ENCODE results near the gene ABCB9. TPM values are rescaled to one million over a fixed set of nuclear protein-coding genes. Genes with fewer than 3 reads are reported as not detected.
"Not testable (repeated sequence)": the region's sequence is repeated elsewhere in the genome, so short reads cannot be mapped to it uniquely, and the experiment has no call there.

ABCB9 gene
- total RNA-seq, 1 donor from 2014 or later: 3.7 TPM

DNA sequence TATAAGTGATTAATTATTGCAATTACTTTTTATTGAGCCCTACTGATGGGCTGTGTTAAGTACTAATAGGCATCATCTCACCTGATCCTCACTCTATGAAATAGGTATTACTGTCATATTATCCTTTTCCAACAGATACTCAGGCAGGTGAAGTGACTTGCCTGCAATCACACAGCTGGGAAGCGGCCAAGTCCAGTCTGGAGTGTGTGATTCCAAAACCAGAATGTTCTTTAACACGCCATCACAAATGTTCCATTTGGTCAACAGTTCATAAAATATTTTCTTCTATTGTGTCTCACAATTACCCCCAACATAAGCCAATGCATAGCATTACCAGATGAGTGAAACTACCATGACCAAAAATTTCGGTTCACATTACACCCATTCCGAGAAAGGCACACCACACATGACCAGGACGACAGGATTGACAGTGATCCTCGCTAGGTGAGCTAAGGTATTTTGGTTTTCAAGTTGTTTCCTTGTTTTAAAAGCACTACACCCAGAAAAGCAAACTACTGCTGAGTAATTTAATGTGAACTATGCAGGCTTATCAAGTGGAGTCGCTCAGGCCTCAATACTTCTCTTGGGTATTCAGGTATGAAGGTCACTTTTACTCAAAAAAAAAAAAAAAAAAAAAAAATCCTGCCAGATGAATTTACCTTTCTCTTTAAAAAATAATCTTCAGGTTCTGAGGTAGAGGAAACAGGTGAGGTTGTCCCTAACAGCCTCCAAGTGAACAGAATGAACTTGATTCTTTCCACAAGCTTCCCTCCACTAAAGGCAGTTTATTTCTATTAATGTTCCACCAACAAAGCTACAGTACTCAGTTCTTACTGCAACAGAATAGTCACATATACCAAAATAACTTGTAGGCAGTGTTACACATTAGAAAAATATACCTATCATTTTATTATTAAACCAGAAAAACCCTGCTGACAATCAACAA is 72.8 kb downstream of the ABCB9 start:
- Mint-ChIP-seq H3K4me3 (peak overlapping the region; percentile 32), H3K4me1 (peaks cover 67% of the 10 kb centered on the region), H3K36me3 (ENCODE audit: low read depth) (peaks cover 22% of the 10 kb centered on the region), H3K9me3 (peaks cover 7% of the 10 kb centered on the region), H3K27me3 (peaks cover 8% of the 10 kb centered on the region), H3K27ac (no peak overlapping the region)
- no peak for DNase-seq
- intact Hi-C loops (cut with micrococcal nuclease): loop anchor here (10.0 kb wide), 1 partner anchor 341 kb away; the partner anchor contains the start of genes MPHOSPH9 and MTRFR

DNA sequence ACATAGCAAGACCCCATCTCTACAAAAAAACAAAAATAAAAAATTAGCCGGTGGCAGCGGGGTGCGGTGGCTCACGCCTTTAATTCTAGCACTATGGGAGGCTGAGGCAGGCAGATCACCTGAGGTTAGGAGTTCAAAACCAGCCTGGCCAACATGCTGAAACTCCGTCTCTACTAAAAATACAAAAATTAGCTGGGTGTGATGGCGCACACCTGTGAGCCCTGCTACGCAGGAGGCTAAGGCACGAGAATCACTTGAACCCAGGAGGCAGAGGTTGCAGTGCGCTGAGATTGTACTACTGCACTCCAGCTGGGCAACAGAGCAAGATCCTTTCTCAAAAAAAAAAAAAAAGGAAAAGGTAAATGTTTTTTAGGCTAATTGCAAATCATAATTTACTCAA is 73.5 kb downstream of the ABCB9 start:
- intact Hi-C loops (cut with micrococcal nuclease): loop anchor here (10.0 kb wide), 1 partner anchor 342 kb away; the partner anchor contains the start of genes MPHOSPH9 and MTRFR
- H3K36me3 Mint-ChIP-seq (ENCODE audit: low read depth): peaks cover 22% of the 10 kb centered on the region

GRCh38 chr12:122891661-122892525 is 74.4 kb downstream of the ABCB9 start:
- Mint-ChIP-seq H3K36me3 (ENCODE audit: low read depth) (peaks cover 22% of the 10 kb centered on the region), H3K9me3 (peaks cover 7% of the 10 kb centered on the region), H3K4me3 (no peak overlapping the region), H3K27ac (no peak overlapping the region), H3K27me3 (peaks cover 8% of the 10 kb centered on the region), H3K4me1 (peaks cover 69% of the 10 kb centered on the region)
- intact Hi-C loops (cut with micrococcal nuclease): loop anchor here (10.0 kb wide), 1 partner anchor 343 kb away; the partner anchor contains the start of genes MPHOSPH9 and MTRFR
- no peak for DNase-seq

More for the DNA sequence above, 73.5 kb downstream of the ABCB9 start:
- H3K9me3 Mint-ChIP-seq, DNase-seq, H3K27me3 Mint-ChIP-seq, H3K4me3 Mint-ChIP-seq, H3K27ac Mint-ChIP-seq: not testable (repeated sequence)
- peaks cover 67% of the 10 kb centered on the region for H3K4me1 Mint-ChIP-seq

- intact Hi-C loops (cut with micrococcal nuclease): loop anchor here (10.0 kb wide), 1 partner anchor 345 kb away; the partner anchor contains the start of genes MPHOSPH9 and MTRFR
- H3K4me3 Mint-ChIP-seq: peak overlapping the region; percentile 43
- H3K27ac Mint-ChIP-seq: peak overlapping the region; percentile 66
- H3K36me3 Mint-ChIP-seq (ENCODE audit: low read depth): peaks cover 15% of the 10 kb centered on the region
- no peaks in the 10 kb centered on the region for H3K9me3 Mint-ChIP-seq
- peaks cover 59% of the 10 kb centered on the region for H3K4me1 Mint-ChIP-seq
- no peak for DNase-seq
- H3K27me3 Mint-ChIP-seq: peaks cover 5% of the 10 kb centered on the region
Observed at GRCh38 chr12:122889761-122890520, 76.3 kb downstream of the ABCB9 start.

DNA sequence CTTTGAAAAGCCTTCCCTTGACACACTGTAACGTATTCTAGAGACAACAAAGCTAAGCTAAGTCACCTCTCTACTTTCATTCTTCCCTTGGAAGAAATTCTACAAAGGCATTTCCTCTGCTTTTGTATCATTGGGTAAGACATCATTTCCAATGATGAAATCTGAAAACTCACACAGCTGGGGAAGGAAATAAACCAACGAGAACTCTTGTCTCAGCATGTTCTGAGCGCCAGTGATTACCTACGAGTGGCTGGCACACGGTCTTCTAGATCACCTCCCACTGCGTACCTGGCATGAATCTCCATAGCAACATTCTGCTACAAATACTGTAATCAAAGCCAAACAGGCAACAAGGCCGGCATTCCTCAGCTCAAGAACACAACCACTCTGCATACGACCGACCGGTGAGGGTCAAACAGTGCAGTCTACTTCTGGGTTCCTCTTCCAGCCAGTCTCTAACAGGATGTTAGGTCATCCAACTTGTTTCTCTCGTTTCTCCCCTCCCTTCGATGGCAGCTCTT is 78.0 kb downstream of the ABCB9 start:
- peak; percentile 85 for DNase-seq
- Mint-ChIP-seq H3K9me3 (peaks cover 3% of the 10 kb centered on the region), H3K4me3 (peak overlapping the region; percentile 77), H3K27ac (peak overlapping the region; percentile 91), H3K36me3 (ENCODE audit: low read depth) (peaks cover 9% of the 10 kb centered on the region), H3K4me1 (peaks cover 55% of the 10 kb centered on the region), H3K27me3 (peaks cover 7% of the 10 kb centered on the region)
- intact Hi-C loops (cut with micrococcal nuclease): loop anchor here (1.0 kb wide), 1 partner anchor 10 kb away; no protein-coding TSS in a partner anchor

DNA sequence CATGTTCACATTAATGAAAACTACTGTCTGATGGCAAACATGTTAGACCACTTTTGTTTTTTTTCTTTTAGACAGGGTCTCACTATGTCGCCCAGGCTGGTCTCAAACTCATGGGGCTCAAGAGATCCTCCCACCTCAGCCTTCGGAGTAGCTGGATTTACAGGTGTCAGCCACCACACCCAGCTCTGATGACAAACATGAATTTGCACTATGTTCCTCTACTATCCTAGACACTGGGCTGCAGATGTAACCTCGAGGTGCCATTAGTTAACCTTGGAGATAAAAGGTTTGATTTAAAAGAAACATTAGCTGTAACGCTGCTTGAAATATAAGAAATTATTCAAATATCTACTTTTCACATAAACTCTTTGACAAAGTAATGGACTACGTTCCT is 78.4 kb downstream of the ABCB9 start:
- Mint-ChIP-seq H3K4me1 (peaks cover 59% of the 10 kb centered on the region), H3K27me3 (peaks cover 10% of the 10 kb centered on the region), H3K4me3 (peak overlapping the region; percentile 77), H3K36me3 (ENCODE audit: low read depth) (peaks cover 12% of the 10 kb centered on the region), H3K9me3 (peaks cover 3% of the 10 kb centered on the region), H3K27ac (peak overlapping the region; percentile 69)
- no peak for DNase-seq
- intact Hi-C loops (cut with micrococcal nuclease): loop anchor here (1.0 kb wide), 3 partner anchors 10 to 16 kb away; no protein-coding TSS in a partner anchor

DNA sequence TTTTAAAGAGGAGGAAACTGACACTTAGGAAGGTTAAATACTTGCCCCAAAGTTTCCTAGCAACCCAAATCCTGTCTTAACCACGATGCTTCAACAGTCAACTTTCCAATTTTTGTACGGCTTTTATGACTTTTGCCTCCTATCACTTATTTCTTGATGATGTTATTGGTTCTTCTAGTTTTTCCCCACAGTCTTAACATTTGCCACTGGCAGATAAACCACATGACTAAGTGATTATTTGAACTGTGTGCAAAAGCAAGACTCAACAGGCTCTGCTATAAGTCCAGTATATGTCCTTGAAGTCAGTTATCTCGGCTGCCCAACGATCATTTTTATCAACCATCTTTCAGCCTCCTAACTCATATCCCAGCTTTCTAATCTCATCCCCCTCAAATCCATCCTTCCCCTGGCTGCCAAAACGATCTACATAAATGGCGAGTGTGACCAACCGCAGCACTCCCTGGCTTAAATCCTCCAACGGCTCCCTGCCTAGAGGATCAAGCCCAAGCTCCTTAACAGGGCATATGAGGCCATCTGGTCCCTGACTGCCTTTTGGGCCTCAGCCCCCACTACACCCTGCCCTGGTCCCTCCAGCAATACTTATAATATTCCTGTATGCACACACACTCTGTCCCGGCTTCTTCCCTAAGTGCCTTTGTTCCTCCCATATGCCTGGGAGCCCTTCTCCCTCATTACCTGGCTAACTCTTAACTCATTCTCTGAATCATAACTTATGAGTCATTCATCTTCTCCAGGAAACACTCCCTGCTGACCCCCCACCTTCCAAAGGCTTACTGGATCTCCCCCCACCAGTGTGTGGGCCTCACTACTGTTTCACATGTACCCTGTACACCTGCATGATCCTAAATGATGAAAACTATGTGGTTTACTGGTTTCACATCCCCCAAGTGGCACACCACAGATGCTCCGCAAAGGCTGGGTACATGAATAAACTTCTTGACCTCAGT is 79.1 kb downstream of the ABCB9 start:
- Mint-ChIP-seq H3K9me3 (peaks cover 3% of the 10 kb centered on the region), H3K27ac (peak overlapping the region; percentile 69), H3K4me3 (peak overlapping the region; percentile 77), H3K27me3 (peaks cover 13% of the 10 kb centered on the region), H3K4me1 (peaks cover 59% of the 10 kb centered on the region), H3K36me3 (ENCODE audit: low read depth) (peaks cover 10% of the 10 kb centered on the region)
- intact Hi-C loops (cut with micrococcal nuclease): loop anchor here (1.0 kb wide), 2 partner anchors 11 to 15 kb away; no protein-coding TSS in a partner anchor
- DNase-seq: peak; percentile 81

DNA sequence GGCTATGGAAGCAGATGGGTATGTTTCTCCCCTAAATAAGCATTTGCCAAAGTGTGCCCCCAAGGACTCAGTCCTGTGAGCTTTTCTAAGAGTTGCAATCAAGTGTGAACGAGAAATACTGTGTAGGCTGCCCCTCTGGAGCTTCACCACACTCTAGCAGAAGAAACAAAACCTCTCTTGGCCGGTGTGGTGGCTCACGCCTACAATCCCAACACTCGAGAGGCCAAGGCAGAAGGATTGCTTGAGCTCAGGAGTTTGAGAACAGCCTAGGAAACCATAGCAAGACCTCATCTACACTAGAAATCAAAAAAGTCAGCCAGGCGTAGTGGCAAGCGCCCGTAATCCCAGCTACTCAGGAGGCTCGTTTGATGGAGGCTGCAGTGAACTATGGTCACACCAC is 80.1 kb downstream of the ABCB9 start:
- H3K4me1 Mint-ChIP-seq: peaks cover 56% of the 10 kb centered on the region
- no peak overlapping the region for H3K4me3 Mint-ChIP-seq
- DNase-seq: no peak
- peaks cover 19% of the 10 kb centered on the region for H3K27me3 Mint-ChIP-seq
- peaks cover 10% of the 10 kb centered on the region for H3K36me3 Mint-ChIP-seq (ENCODE audit: low read depth)
- intact Hi-C loops (cut with micrococcal nuclease): no loop called here
- no peak overlapping the region for H3K27ac Mint-ChIP-seq
- H3K9me3 Mint-ChIP-seq: peaks cover 3% of the 10 kb centered on the region

GRCh38 chr12:122884860-122885259 is 81.4 kb downstream of the ABCB9 start:
- Mint-ChIP-seq H3K9me3 (peaks cover 3% of the 10 kb centered on the region), H3K27ac (no peak overlapping the region), H3K27me3 (peaks cover 25% of the 10 kb centered on the region), H3K36me3 (ENCODE audit: low read depth) (peaks cover 19% of the 10 kb centered on the region), H3K4me1 (peaks cover 58% of the 10 kb centered on the region), H3K4me3 (no peak overlapping the region)
- no peak for DNase-seq
- intact Hi-C loops (cut with micrococcal nuclease): no loop called here

DNA sequence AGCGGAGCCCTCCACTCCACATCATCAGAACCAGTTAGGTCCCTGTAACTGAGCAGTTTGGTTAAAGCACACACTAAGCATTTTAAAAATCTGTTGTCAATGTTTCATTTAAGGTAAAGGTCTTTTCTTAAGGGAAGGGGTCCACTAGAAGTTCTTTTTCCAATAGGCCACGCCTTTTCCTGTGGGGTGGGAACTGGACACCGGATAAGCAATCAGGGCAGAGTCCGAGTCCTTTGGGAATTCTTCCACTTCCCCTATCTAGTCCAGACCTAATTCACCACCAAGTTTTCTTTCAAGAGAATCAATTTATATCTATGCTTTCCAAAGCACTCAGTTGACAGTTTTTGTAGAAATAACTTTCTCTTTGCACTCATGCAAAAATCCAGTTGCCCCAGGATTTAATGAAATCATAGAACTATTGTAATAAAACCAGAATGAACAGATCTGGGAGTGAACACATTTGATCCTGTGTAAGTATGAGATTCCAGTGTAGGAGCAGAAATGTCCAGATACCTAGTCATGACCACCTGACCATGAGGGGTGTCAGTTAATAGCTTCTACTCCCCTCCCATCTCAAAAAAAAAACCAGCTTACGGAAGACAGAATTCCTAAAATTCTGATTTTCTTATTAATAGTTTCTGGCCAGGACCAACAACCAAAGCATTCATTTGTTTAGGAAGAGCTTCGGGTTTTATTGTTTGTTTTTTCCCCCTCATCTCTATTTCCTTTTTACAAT is 82.0 kb downstream of the ABCB9 start:
- peaks cover 3% of the 10 kb centered on the region for H3K9me3 Mint-ChIP-seq
- H3K27ac Mint-ChIP-seq: no peak overlapping the region
- H3K27me3 Mint-ChIP-seq: peaks cover 30% of the 10 kb centered on the region
- H3K36me3 Mint-ChIP-seq (ENCODE audit: low read depth): peaks cover 22% of the 10 kb centered on the region
- H3K4me3 Mint-ChIP-seq: no peak overlapping the region
- no peak for DNase-seq
- intact Hi-C loops (cut with micrococcal nuclease): no loop called here
- peaks cover 58% of the 10 kb centered on the region for H3K4me1 Mint-ChIP-seq

DNA sequence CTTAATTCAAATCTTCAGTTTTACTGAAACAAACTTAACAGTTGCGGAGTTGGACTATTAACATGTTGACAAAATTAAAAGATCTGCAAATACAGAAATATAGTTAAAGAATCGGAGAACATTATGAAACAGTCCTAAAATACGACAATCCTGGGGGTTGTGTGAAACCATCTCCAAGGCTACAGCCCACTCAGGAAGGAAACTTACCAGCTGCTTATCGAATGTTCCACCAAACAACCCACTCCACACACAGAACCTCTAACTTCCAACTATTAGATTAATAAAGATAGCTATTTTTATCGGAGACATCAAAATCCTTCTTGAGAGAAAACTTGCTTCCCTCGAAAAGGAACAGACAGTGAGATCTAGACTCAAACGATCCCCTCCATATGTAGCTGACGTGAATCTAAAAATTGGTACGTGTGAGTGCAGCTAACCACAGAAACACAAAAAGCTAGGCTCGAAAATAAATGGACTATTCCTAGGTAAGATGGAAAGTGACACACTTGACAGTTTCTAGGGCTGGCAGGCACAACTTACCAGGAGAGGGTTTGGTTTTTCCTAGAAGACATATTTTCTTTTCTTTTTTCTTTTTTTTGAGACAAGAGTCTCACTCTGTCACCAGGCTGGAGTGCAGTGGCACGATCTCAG is 83.2 kb downstream of the ABCB9 start:
- no peak overlapping the region for H3K4me3 Mint-ChIP-seq
- peaks cover 3% of the 10 kb centered on the region for H3K9me3 Mint-ChIP-seq
- peaks cover 26% of the 10 kb centered on the region for H3K36me3 Mint-ChIP-seq (ENCODE audit: low read depth)
- intact Hi-C loops (cut with micrococcal nuclease): no loop called here
- DNase-seq: no peak
- peaks cover 55% of the 10 kb centered on the region for H3K4me1 Mint-ChIP-seq
- H3K27me3 Mint-ChIP-seq: peaks cover 34% of the 10 kb centered on the region
- no peak overlapping the region for H3K27ac Mint-ChIP-seq

Data from activated CD4-positive, alpha-beta T cell treated with anti-CD3 and anti-CD28 coated beads, Interleukin-2, amount 10 ng/mL, durations not matched to agents 24 days and 14 days (primary cell).